Caco-2 (cell line): ENCODE measurements around the gene CLEC4C. TPM values are rescaled to one million over a fixed set of nuclear protein-coding genes. Genes with fewer than 3 reads are reported as not detected.

ENCODE experiments used
- BruUV-seq: library from RNA; stranded (reverse); fragments of 400-500 nt; replicated peaks from 2 replicates; lab custom pipeline; 2021; lab: Mats Ljungman, UMichigan
- CTCF ChIA-PET: fragments of 300-600 bp; sonication (Branson Sonifier 250); formaldehyde crosslinking; loops from one replicate; lab custom pipeline; 2022; ENCODE audit warnings: antibody characterized with exemption; lab: Charles Lee
- POLR2A ChIA-PET: fragments of 300-600 bp; sonication (Branson Sonifier 250); formaldehyde crosslinking; loops from one replicate; lab custom pipeline; 2022; ENCODE audit warnings: antibody characterized with exemption; lab: Charles Lee
- DNase-seq, 2 experiments: peaks; one replicate each; pipeline versions ENCODE4 v3.0.0 to v3.0.0-alpha.2; 2020 to 2022
- H3K27me3 ChIP-seq: replicated peaks from 2 replicates; pipeline ENCODE4 v1.6.0; 2011; ENCODE audit warnings: low read length; ENCODE audit not compliant: control insufficient read depth, insufficient read depth
- H3K36me3 ChIP-seq: 2 replicates; pipeline ENCODE4 v1.5.1; 2011; ENCODE audit warnings: low read length; ENCODE audit not compliant: control insufficient read depth, insufficient read depth
- H3K4me1 ChIP-seq: fragments of 250-450 bp; sonication (Bioruptor Pico); 2 replicates; pipeline ENCODE4 v1.5.1; 2020; ENCODE audit warnings: mild to moderate bottlenecking
- H3K4me3 ChIP-seq: 2 replicates; pipeline ENCODE4 v1.5.1; 2011; ENCODE audit warnings: low read depth, mild to moderate bottlenecking, control low read depth, low read length
- H3K9me3 ChIP-seq: fragments of 250-450 bp; sonication (Bioruptor Pico); 2 replicates; pipeline ENCODE4 v1.5.1; 2020; ENCODE audit warnings: mild to moderate bottlenecking, moderate library complexity
- H3K27ac Mint-ChIP-seq: one replicate; pipeline ENCODE4 v1.8.0; 2022; ENCODE audit warnings: mixed read lengths; ENCODE audit not compliant: unreplicated experiment
- H3K27me3 Mint-ChIP-seq: one replicate; pipeline ENCODE4 v1.8.0; 2022; ENCODE audit warnings: mixed read lengths; ENCODE audit not compliant: insufficient read depth, unreplicated experiment
- H3K36me3 Mint-ChIP-seq: one replicate; pipeline ENCODE4 v1.8.0; 2022; ENCODE audit warnings: mild to moderate bottlenecking, mixed read lengths; ENCODE audit not compliant: insufficient read depth, unreplicated experiment
- H3K4me1 Mint-ChIP-seq: one replicate; pipeline ENCODE4 v1.8.0; 2022; ENCODE audit warnings: low read depth, mixed read lengths; ENCODE audit not compliant: unreplicated experiment
- H3K4me3 Mint-ChIP-seq: one replicate; pipeline ENCODE4 v1.8.0; 2022; ENCODE audit warnings: mild to moderate bottlenecking, moderate library complexity, mixed read lengths; ENCODE audit not compliant: unreplicated experiment
- H3K9me3 Mint-ChIP-seq: one replicate; pipeline ENCODE4 v1.8.0; 2022; ENCODE audit warnings: mixed read lengths; ENCODE audit not compliant: unreplicated experiment
- CTCF ChIP-seq, 2 experiments: fragments of 200-600 bp in 1 of 2; IDR thresholded peaks; 1 replicate in 1 of 2; 2 replicates in 1 of 2; pipeline versions ENCODE4 v1.5.1 to v1.8.0; 2011 to 2022; ENCODE audit warnings: antibody characterized with exemption in 1 of 2, control low read depth in 1 of 2, inconsistent platforms in 1 of 2, low read depth in 1 of 2, low read length in 1 of 2, mild to moderate bottlenecking in 1 of 2, moderate library complexity in 1 of 2; ENCODE audit not compliant: insufficient read depth in 1 of 2, severe bottlenecking in 1 of 2, unreplicated experiment in 1 of 2
- intact Hi-C: fragments of 100-400 bp; cut with micrococcal nuclease; formaldehyde crosslinking; loops from one replicate; pipeline ENCODE4 v1.10.0; 2022; ENCODE audit not compliant: unreplicated experiment
- total RNA-seq: library from RNA; stranded (reverse); gene quantifications from 2 replicates; pipeline ENCODE4 v1.2.3, GENCODE V29; 2022

The CLEC4C gene
- total RNA-seq, 1 experiment from 2014 or later = not detected

GRCh38 chr12:7695237-7695560 lies 52.0 kb downstream of the CLEC4C start:
- no peaks in the 10 kb centered on the region for H3K36me3 Mint-ChIP-seq
- H3K36me3 ChIP-seq = no peaks in the 10 kb centered on the region
- TF ChIP-seq CTCF (IDR thresholded peaks at IDR 0.05; ENCODE audit: insufficient read depth in 1 of 2, low read depth in 1 of 2, low read length in 1 of 2, severe bottlenecking in 1 of 2, unreplicated experiment in 1 of 2) = no peak
- no peak overlapping the region for H3K4me3 Mint-ChIP-seq
- ChIA-PET POLR2A (no interaction called here), CTCF (no interaction called here)
- intact Hi-C loops = no loop called here
- BruUV-seq = no TSS peak
- H3K27me3 Mint-ChIP-seq = no peaks in the 10 kb centered on the region
- peaks cover 6% of the 10 kb centered on the region for H3K4me1 ChIP-seq
- H3K9me3 Mint-ChIP-seq = no peaks in the 10 kb centered on the region
- H3K9me3 ChIP-seq = no peaks in the 10 kb centered on the region
- H3K27ac Mint-ChIP-seq = no peak overlapping the region
- DNase-seq = no peak
- H3K27me3 ChIP-seq = no peaks in the 10 kb centered on the region
- H3K4me1 Mint-ChIP-seq = peaks cover 27% of the 10 kb centered on the region
- H3K4me3 ChIP-seq = no peak overlapping the region

- no peak for TF ChIP-seq CTCF (IDR thresholded peaks at IDR 0.05; ENCODE audit: insufficient read depth in 1 of 2, low read depth in 1 of 2, low read length in 1 of 2, severe bottlenecking in 1 of 2, unreplicated experiment in 1 of 2)
- no peaks in the 10 kb centered on the region for H3K27me3 ChIP-seq
- H3K9me3 ChIP-seq = no peaks in the 10 kb centered on the region
- H3K4me1 Mint-ChIP-seq = peaks cover 27% of the 10 kb centered on the region
- intact Hi-C loops = no loop called here
- BruUV-seq = no TSS peak
- H3K4me3 Mint-ChIP-seq = no peak overlapping the region
- no peaks in the 10 kb centered on the region for H3K9me3 Mint-ChIP-seq
- H3K4me3 ChIP-seq = no peak overlapping the region
- H3K36me3 ChIP-seq = no peaks in the 10 kb centered on the region
- no peaks in the 10 kb centered on the region for H3K36me3 Mint-ChIP-seq
- no peak for DNase-seq
- no peak overlapping the region for H3K27ac Mint-ChIP-seq
- no peaks in the 10 kb centered on the region for H3K27me3 Mint-ChIP-seq
- POLR2A ChIA-PET = interaction anchor here (1.8 kb wide), 1 partner anchor 11 kb away, joined by 7 read pairs; no protein-coding TSS in a partner anchor
- CTCF ChIA-PET = no interaction called here
- H3K4me1 ChIP-seq = peaks cover 6% of the 10 kb centered on the region
Observed at GRCh38 chr12:7694556-7695236, 52.5 kb downstream of the CLEC4C start.

GRCh38 chr12:7693793-7694192 lies 53.4 kb downstream of the CLEC4C start:
- POLR2A ChIA-PET = interaction anchor here (1.8 kb wide), 1 partner anchor 12 kb away, joined by 7 read pairs; no protein-coding TSS in a partner anchor
- no peaks in the 10 kb centered on the region for H3K36me3 Mint-ChIP-seq
- H3K4me3 ChIP-seq = no peak overlapping the region

More at GRCh38 chr12:7693793-7694192, 53.4 kb downstream of the CLEC4C start:
- no peak for TF ChIP-seq CTCF (IDR thresholded peaks at IDR 0.05; ENCODE audit: insufficient read depth in 1 of 2, low read depth in 1 of 2, low read length in 1 of 2, severe bottlenecking in 1 of 2, unreplicated experiment in 1 of 2)
- H3K4me3 Mint-ChIP-seq = no peak overlapping the region
- intact Hi-C loops = no loop called here
- DNase-seq = no peak
- CTCF ChIA-PET = no interaction called here
- H3K4me1 Mint-ChIP-seq = peaks cover 27% of the 10 kb centered on the region
- H3K36me3 ChIP-seq = no peaks in the 10 kb centered on the region
- H3K27ac Mint-ChIP-seq = no peak overlapping the region
- no peaks in the 10 kb centered on the region for H3K27me3 Mint-ChIP-seq
- H3K9me3 Mint-ChIP-seq = no peaks in the 10 kb centered on the region
- H3K9me3 ChIP-seq = no peaks in the 10 kb centered on the region
- peaks cover 6% of the 10 kb centered on the region for H3K4me1 ChIP-seq
- no TSS peak for BruUV-seq
- no peaks in the 10 kb centered on the region for H3K27me3 ChIP-seq
